H1 (cell line): ENCODE data around the gene ITPK1. TPM values are rescaled to one million over a fixed set of nuclear protein-coding genes. Genes with fewer than 3 reads are reported as not detected.

ENCODE experiments used
- CTCF ChIA-PET: fragments of 300-600 bp; sonication (Branson Sonifier 250); formaldehyde crosslinking; loops from one replicate; lab custom pipeline; 2021; ENCODE audit not compliant: partially characterized antibody; lab: Charles Lee
- POLR2A ChIA-PET: fragments of 300-600 bp; sonication (Branson Sonifier 250); formaldehyde crosslinking; loops from one replicate; lab custom pipeline; 2021; ENCODE audit warnings: inconsistent platforms; ENCODE audit not compliant: partially characterized antibody; lab: Charles Lee
- DNase-seq, 2 experiments: peaks; one replicate each; pipeline versions ENCODE4 v3.0.0 to v3.0.0-alpha.2; 2010 to 2022; ENCODE audit warnings: low spot score in 2 of 2, low read depth in 1 of 2, mixed read lengths in 1 of 2
- FAIRE-seq: peaks from 2 replicates; lab custom pipeline; 2011; peaks lifted over from hg19 to GRCh38; lab: Jason Lieb, UNC
- H2AFZ ChIP-seq: 2 replicates; pipeline ENCODE4 v1.8.1; 2012; ENCODE audit warnings: low read length, inconsistent platforms
- H2AK5ac ChIP-seq: 2 replicates; pipeline ENCODE4 v1.6.1; 2013; ENCODE audit warnings: low read depth, low read length
- H2BK120ac ChIP-seq: replicated peaks from 2 replicates; pipeline ENCODE3; 2013; ENCODE audit warnings: low read depth, low read length, inconsistent platforms
- H2BK12ac ChIP-seq: 2 replicates; pipeline ENCODE4 v1.6.1; 2013; ENCODE audit warnings: low read depth, low read length
- H2BK15ac ChIP-seq: 2 replicates; pipeline ENCODE4 v1.6.1; 2013; ENCODE audit warnings: low read length
- H2BK20ac ChIP-seq: 2 replicates; pipeline ENCODE4 v1.6.1; 2013; ENCODE audit warnings: low read length
- H2BK5ac ChIP-seq: 2 replicates; pipeline ENCODE4 v1.6.1; 2013; ENCODE audit warnings: low read depth, low read length
- H3K14ac ChIP-seq: 2 replicates; pipeline ENCODE4 v1.6.1; 2013; ENCODE audit warnings: inconsistent platforms; ENCODE audit not compliant: insufficient read length
- H3K18ac ChIP-seq: 2 replicates; pipeline ENCODE4 v1.6.1; 2013; ENCODE audit warnings: low read length; ENCODE audit errors: extremely low read depth
- H3K23ac ChIP-seq: 2 replicates; pipeline ENCODE4 v1.6.1; 2013; ENCODE audit warnings: inconsistent platforms; ENCODE audit not compliant: insufficient read length
- H3K23me2 ChIP-seq: 2 replicates; pipeline ENCODE4 v1.6.1; 2013; ENCODE audit warnings: low read depth, low read length
- H3K27ac ChIP-seq: 2 replicates; pipeline ENCODE4 v1.6.1; 2011; ENCODE audit warnings: low read depth, low read length, inconsistent platforms
- H3K27me3 ChIP-seq, 4 experiments: replicated peaks in 1 of 4; 1 replicate in 1 of 4; 2 replicates in 3 of 4; pipeline versions ENCODE4 v1.6.1 to v1.8.1; 2011 to 2013; ENCODE audit warnings: low read length in 3 of 4, mild to moderate bottlenecking in 3 of 4, inconsistent platforms in 2 of 4, mixed read lengths in 2 of 4, moderate library complexity in 1 of 4; ENCODE audit not compliant: control insufficient read depth in 3 of 4, insufficient read depth in 3 of 4; ENCODE audit errors: extremely low read depth in 1 of 4
- H3K36me3 ChIP-seq, 4 experiments: 2 replicates each; pipeline versions ENCODE4 v1.6.1 to v1.8.1; 2011 to 2013; ENCODE audit warnings: mild to moderate bottlenecking in 4 of 4, low read length in 3 of 4, moderate library complexity in 2 of 4, control low read depth in 1 of 4, inconsistent platforms in 1 of 4; ENCODE audit not compliant: insufficient read depth in 4 of 4, control insufficient read depth in 2 of 4
- H3K4ac ChIP-seq: replicated peaks from 2 replicates; pipeline ENCODE3; 2013; ENCODE audit warnings: low read length, low read depth, mixed read lengths, inconsistent platforms; ENCODE audit not compliant: insufficient read length
- H3K4me1 ChIP-seq, 4 experiments: replicated peaks in 1 of 4; 1 replicate in 1 of 4; 2 replicates in 3 of 4; pipeline versions ENCODE4 v1.6.1 to v1.8.1; 2011 to 2013; ENCODE audit warnings: low read length in 3 of 4, inconsistent platforms in 2 of 4, mixed read lengths in 1 of 4; ENCODE audit not compliant: insufficient read depth in 4 of 4, control insufficient read depth in 3 of 4
- H3K4me2 ChIP-seq, 2 experiments: 2 replicates each; pipeline versions ENCODE4 v1.6.1 to v1.8.1; 2011 to 2013; ENCODE audit warnings: low read depth in 2 of 2, low read length in 2 of 2, control low read depth in 1 of 2, inconsistent platforms in 1 of 2, mild to moderate bottlenecking in 1 of 2; ENCODE audit not compliant: insufficient read depth in 1 of 2
- H3K4me3 ChIP-seq, 4 experiments: fragments of 200-600, 300-600 bp in 1 of 4; sonication (generic), shearing (Covaris generic), sonication (Bioruptor Twin) in 1 of 4; 2 replicates each; pipeline versions ENCODE4 v1.5.1 to v1.8.1; 2011 to 2016; ENCODE audit warnings: low read length in 4 of 4, low read depth in 3 of 4, control low read depth in 2 of 4, inconsistent platforms in 2 of 4, mild to moderate bottlenecking in 2 of 4, mixed read lengths in 1 of 4, moderate library complexity in 1 of 4; ENCODE audit not compliant: insufficient read depth in 2 of 4; ENCODE audit errors: extremely low read depth in 1 of 4
- H3K56ac ChIP-seq: replicated peaks from 2 replicates; pipeline ENCODE3; 2013; ENCODE audit warnings: low read depth, mild to moderate bottlenecking, mixed read lengths, low read length, inconsistent platforms; ENCODE audit not compliant: insufficient read length
- H3K79me1 ChIP-seq: 2 replicates; pipeline ENCODE4 v1.6.1; 2013; ENCODE audit warnings: low read depth, low read length, control low read depth
- H3K79me2 ChIP-seq, 2 experiments: 2 replicates each; pipeline versions ENCODE4 v1.6.1 to v1.8.1; 2012 to 2013; ENCODE audit warnings: low read length in 2 of 2, mild to moderate bottlenecking in 2 of 2, inconsistent platforms in 1 of 2; ENCODE audit not compliant: insufficient read depth in 2 of 2, control insufficient read depth in 1 of 2
- H3K9ac ChIP-seq, 4 experiments: replicated peaks in 1 of 4; 1 replicate in 1 of 4; 2 replicates in 3 of 4; pipeline versions ENCODE4 v1.6.1 to v1.8.1; 2011 to 2013; ENCODE audit warnings: low read depth in 3 of 4, low read length in 3 of 4, control low read depth in 2 of 4, mild to moderate bottlenecking in 2 of 4, moderate library complexity in 2 of 4, inconsistent platforms in 1 of 4; ENCODE audit errors: extremely low read depth in 1 of 4
- H3K9me3 ChIP-seq, 2 experiments: 2 replicates each; pipeline versions ENCODE4 v1.6.1 to v1.8.1; 2012 to 2013; ENCODE audit warnings: mild to moderate bottlenecking in 2 of 2, moderate library complexity in 2 of 2, control low read depth in 1 of 2, inconsistent platforms in 1 of 2, low read depth in 1 of 2, low read length in 1 of 2, mixed read lengths in 1 of 2; ENCODE audit not compliant: insufficient read depth in 2 of 2
- H4K20me1 ChIP-seq, 2 experiments: replicated peaks in 1 of 2; 2 replicates each; pipeline versions ENCODE3 to v1.8.1; 2011 to 2013; ENCODE audit warnings: inconsistent platforms in 2 of 2, low read length in 2 of 2, mild to moderate bottlenecking in 1 of 2; ENCODE audit not compliant: insufficient read depth in 2 of 2, control insufficient read depth in 1 of 2
- H4K5ac ChIP-seq: 2 replicates; pipeline ENCODE4 v1.6.1; 2013; ENCODE audit warnings: low read length, low read depth, mixed read lengths, inconsistent platforms; ENCODE audit not compliant: insufficient read length
- H4K8ac ChIP-seq: 2 replicates; pipeline ENCODE4 v1.8.0; 2013; ENCODE audit warnings: mild to moderate bottlenecking, moderate library complexity, low read length, inconsistent platforms; ENCODE audit not compliant: insufficient read depth; ENCODE audit errors: extremely low read depth
- H4K91ac ChIP-seq: replicated peaks from 2 replicates; pipeline ENCODE3; 2013; ENCODE audit warnings: low read length, mixed read lengths, inconsistent platforms; ENCODE audit not compliant: insufficient read length
- E2F6 ChIP-seq: IDR thresholded peaks from 2 replicates; pipeline ENCODE4 v1.6.1; 2012; ENCODE audit warnings: inconsistent platforms
- EZH2 ChIP-seq: fragments of 200-600 bp; sonication (generic); IDR thresholded peaks from 2 replicates; pipeline ENCODE4 v1.7.1; 2012; ENCODE audit warnings: low read depth, mild to moderate bottlenecking, moderate library complexity, low read length, inconsistent platforms; ENCODE audit not compliant: severe bottlenecking
- POLR2A ChIP-seq, 2 experiments: IDR thresholded peaks; 1 replicate in 1 of 2; 2 replicates in 1 of 2; pipeline ENCODE4 v1.6.1; 2011; ENCODE audit warnings: low read depth in 2 of 2, low read length in 2 of 2, mild to moderate bottlenecking in 2 of 2; ENCODE audit errors: control extremely low read depth in 1 of 2
- WGBS, 2 experiments: shearing (Covaris generic) in 1 of 2; methylation state at CpG; one replicate each; pipeline versions ENCODE4 v1.1.6 to v1.1.7; 2013 to 2015; ENCODE audit warnings: low lambda C conversion rate in 2 of 2, mixed read lengths in 2 of 2, inconsistent platforms in 1 of 2, low coverage in 1 of 2, missing lambda C conversion rate in 1 of 2; ENCODE audit not compliant: insufficient replicate concordance in 2 of 2, insufficient coverage in 1 of 2, insufficient read length in 1 of 2; ENCODE audit errors: extremely low coverage in 1 of 2, missing lambda C conversion rate in 1 of 2; 5-methylcytosine and 5-hydroxymethylcytosine counted together
- polyA plus RNA-seq, 7 experiments: library from polyadenylated mRNA; depleted of rRNA in 3 of 7; stranded (reverse) in 5 of 7; unstranded in 2 of 7; fragments of >200 nt in 5 of 7; fragments of 200-250 nt in 2 of 7; gene quantifications; 1 replicate in 5 of 7; 2 replicates in 1 of 7; 4 replicates in 1 of 7; pipeline versions ENCODE4 v1.2.1 to v1.2.3, GENCODE V29; 2011 to 2013; ENCODE audit warnings: missing spikeins in 2 of 7, mixed read lengths in 2 of 7
- total RNA-seq: library from RNA; stranded (reverse); fragmentation: NEBNext Ultra II Directional; extraction: Animal tissue kit (Norgen Biotek cat#: 25700); gene quantifications from 2 replicates; pipeline ENCODE4 v1.2.1, GENCODE V29; 2021

ITPK1 gene
- total and polyA plus RNA-seq, 2 of the 8 experiments (the other 6 are each of a cell fraction or from before 2014, with no cell fraction given), result 108 to 143 TPM

GRCh38 chr14:92931681-92932447 is 183.9 kb downstream of the ITPK1 start:
- H3K18ac ChIP-seq, result no peak overlapping the region
- no peak overlapping the region for H3K14ac ChIP-seq
- no peak overlapping the region for H2BK5ac ChIP-seq
- no peak overlapping the region for H2BK120ac ChIP-seq
- H2BK15ac ChIP-seq, result no peak overlapping the region
- H4K20me1 ChIP-seq, result peaks cover 0 to 8% of the 10 kb centered on the region in 2 experiments
- H3K9ac ChIP-seq, result no peak overlapping the region
- POLR2A ChIA-PET, result no interaction called here
- no peak for FAIRE-seq
- WGBS, 2 experiments, result 92% methylated on average over 14 of the region's 18 CpGs; no CpG with 5 or more reads in 1 of the 2 experiments
- H4K5ac ChIP-seq, result no peak overlapping the region
- no peak overlapping the region for H2AK5ac ChIP-seq
- H3K27ac ChIP-seq, result no peak overlapping the region
- no peak overlapping the region for H2BK12ac ChIP-seq
- no peak overlapping the region for H3K56ac ChIP-seq
- no peaks in the 10 kb centered on the region for H3K9me3 ChIP-seq
- no peaks in the 10 kb centered on the region for H3K79me2 ChIP-seq
- DNase-seq, result no peak
- H3K23me2 ChIP-seq, result no peaks in the 10 kb centered on the region
- H3K4me3 ChIP-seq, result no peak overlapping the region
- no peak overlapping the region for H3K4me2 ChIP-seq
- no peaks in the 10 kb centered on the region for H3K4me1 ChIP-seq
- no peaks in the 10 kb centered on the region for H3K79me1 ChIP-seq
- no peak overlapping the region for H2BK20ac ChIP-seq
- H4K91ac ChIP-seq, result no peak overlapping the region
- H4K8ac ChIP-seq, result no peak overlapping the region
- no peak overlapping the region for H2AFZ ChIP-seq
- H3K23ac ChIP-seq, result no peak overlapping the region
- H3K36me3 ChIP-seq, result no peaks in the 10 kb centered on the region
- CTCF ChIA-PET, result interaction anchor here (0.7 to 1.9 kb wide), 8 partner anchors 10 to 200 kb away, joined by 3 to 5 read pairs (median 3); no protein-coding TSS in a partner anchor
- no peaks in the 10 kb centered on the region for H3K27me3 ChIP-seq
- no peak overlapping the region for H3K4ac ChIP-seq
- TF ChIP-seq E2F6 (no peak), POLR2A (IDR thresholded peaks at IDR 0.05; ENCODE audit: control extremely low read depth in 1 of 2, low read depth in 2 of 2, low read length in 2 of 2) (no peak), EZH2 (no peak)
